HUES6 (cell line): Measurements from ENCODE around the gene PFKFB4.
A peak's percentile ranks its signal among the peaks of the same experiment; 100 is the strongest.
"Not testable (repeated sequence)": the region's sequence is repeated elsewhere in the genome, so short reads cannot be mapped to it uniquely, and the experiment has no call there.

ENCODE experiments used
- H3K27ac ChIP-seq: 2 replicates; pipeline ENCODE4 v1.7.0; 2013; ENCODE audit warnings: low read depth, mild to moderate bottlenecking, low read length, inconsistent platforms
- H3K27me3 ChIP-seq: 2 replicates; pipeline ENCODE4 v1.6.1; 2013; ENCODE audit warnings: low read length; ENCODE audit not compliant: control insufficient read depth, insufficient read depth
- H3K36me3 ChIP-seq: 2 replicates; pipeline ENCODE4 v1.6.1; 2013; ENCODE audit warnings: low read length; ENCODE audit not compliant: control insufficient read depth, insufficient read depth
- H3K4me1 ChIP-seq: 2 replicates; pipeline ENCODE4 v1.6.1; 2013; ENCODE audit warnings: low read length; ENCODE audit not compliant: control insufficient read depth, insufficient read depth
- H3K4me3 ChIP-seq: 2 replicates; pipeline ENCODE4 v1.5.1; 2013; ENCODE audit warnings: low read depth, low read length
- H3K9ac ChIP-seq: one replicate; pipeline ENCODE4 v1.6.1; 2013; ENCODE audit warnings: mild to moderate bottlenecking, low read length
- H3K9me3 ChIP-seq: 2 replicates; pipeline ENCODE4 v1.6.1; 2013; ENCODE audit warnings: low read depth, low read length; ENCODE audit not compliant: control insufficient read depth, insufficient read depth

PFKFB4 gene

GRCh38 chr3:48486952-48487351 lies 69.7 kb downstream of the PFKFB4 start:
- H3K4me1 ChIP-seq = 0 out of 2 replicates have a peak, but pooled peaks cover 4% of the 10 kb centered on the region
- no peaks in the 10 kb centered on the region for H3K36me3 ChIP-seq
- no peak overlapping the region for H3K9ac ChIP-seq
- H3K9me3 ChIP-seq = no peaks in the 10 kb centered on the region
- no peak overlapping the region for H3K27ac ChIP-seq
- H3K4me3 ChIP-seq = no peak overlapping the region
- H3K27me3 ChIP-seq = no peaks in the 10 kb centered on the region

DNA sequence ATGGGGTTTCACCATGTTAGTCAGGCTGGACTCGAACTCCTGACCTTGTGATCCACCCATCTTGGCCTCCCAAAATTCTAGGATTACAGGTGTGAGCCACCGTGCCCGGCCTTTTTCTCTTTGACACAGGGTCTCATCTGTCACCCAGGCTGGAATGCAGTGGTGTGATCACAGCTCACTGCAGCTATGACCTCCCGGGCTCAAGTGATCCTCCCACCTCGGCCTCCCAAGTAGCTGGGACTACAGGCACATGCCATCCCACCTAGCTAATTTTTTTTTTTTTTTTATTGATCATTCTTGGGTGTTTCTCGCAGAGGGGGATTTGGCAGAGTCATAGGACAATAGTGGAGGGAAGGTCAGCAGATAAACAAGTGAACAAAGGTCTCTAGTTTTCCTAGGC lies 73.8 kb downstream of the PFKFB4 start:
- not testable (repeated sequence) for H3K36me3 ChIP-seq, H3K4me3 ChIP-seq, H3K4me1 ChIP-seq, H3K27ac ChIP-seq, H3K27me3 ChIP-seq, H3K9me3 ChIP-seq, H3K9ac ChIP-seq

DNA sequence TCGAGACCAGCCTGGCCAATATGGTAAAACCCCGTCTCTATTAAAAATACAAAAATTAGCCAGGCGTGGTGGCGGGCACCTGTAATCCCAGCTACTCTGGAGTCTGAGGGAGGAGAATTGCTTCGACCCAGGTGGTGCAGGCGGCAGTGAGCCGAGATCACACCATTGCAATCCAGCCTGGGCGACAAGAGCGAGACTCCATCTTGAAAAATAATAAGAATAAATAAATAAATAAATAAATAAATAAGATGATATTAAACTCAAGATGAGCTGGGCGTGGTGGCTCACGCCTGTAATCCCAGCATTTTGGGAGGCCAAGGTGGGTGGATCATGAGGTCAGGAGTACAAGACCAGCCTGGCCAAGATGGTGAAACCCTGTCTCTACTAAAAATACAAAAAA lies 75.7 kb downstream of the PFKFB4 start:
- not testable (repeated sequence) for H3K27me3 ChIP-seq, H3K27ac ChIP-seq, H3K36me3 ChIP-seq, H3K9ac ChIP-seq, H3K4me3 ChIP-seq, H3K9me3 ChIP-seq
- H3K4me1 ChIP-seq = peaks cover 18% of the 10 kb centered on the region

DNA sequence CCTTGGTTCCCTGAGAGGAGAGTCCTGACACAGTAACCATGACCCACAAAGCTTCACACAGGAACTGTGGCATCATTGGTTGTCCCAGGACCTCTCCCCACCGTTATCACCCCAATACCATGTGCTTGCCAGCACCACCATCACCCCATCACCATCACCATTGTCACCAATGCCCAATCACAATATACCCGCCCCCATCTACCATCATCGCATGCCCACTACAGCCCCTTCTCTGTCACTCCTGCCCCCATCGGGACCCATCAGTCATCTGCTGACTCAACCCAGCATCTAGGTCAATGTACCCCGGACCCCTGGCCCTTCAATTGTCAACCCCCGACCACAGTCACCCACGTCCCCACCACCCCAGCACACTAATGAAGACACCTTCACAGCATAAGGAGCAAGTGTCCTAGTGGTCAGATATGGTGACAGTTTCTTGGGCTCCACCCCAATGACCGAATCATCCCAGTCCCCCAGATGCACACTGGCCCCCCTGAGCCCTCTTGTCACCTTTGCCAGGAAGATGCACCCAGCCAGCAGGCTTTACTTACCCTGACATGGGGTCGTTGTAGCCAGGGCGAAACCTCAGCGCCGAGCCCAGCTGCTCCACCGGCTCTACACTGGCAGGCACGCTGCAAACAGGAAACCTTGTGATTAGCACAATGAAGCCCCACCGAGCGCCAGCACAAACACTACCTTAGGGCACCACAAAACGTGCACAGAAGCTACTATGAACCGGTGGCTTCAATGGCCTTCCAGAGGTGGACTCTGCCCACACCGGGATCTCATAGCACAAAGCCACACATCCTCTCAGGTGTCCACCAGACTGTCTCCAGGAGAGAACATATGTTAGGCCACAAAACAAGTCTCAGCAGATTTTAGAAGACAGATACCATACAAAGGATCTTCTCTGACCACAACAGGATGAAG lies 77.7 kb downstream of the PFKFB4 start:
- no peaks in the 10 kb centered on the region for H3K27me3 ChIP-seq
- H3K9ac ChIP-seq = no peak overlapping the region
- H3K9me3 ChIP-seq = no peaks in the 10 kb centered on the region
- no peaks in the 10 kb centered on the region for H3K36me3 ChIP-seq
- H3K27ac ChIP-seq = no peak overlapping the region
- H3K4me3 ChIP-seq = no peak overlapping the region
- H3K4me1 ChIP-seq = peaks cover 30% of the 10 kb centered on the region

GRCh38 chr3:48477959-48478520 lies 78.6 kb downstream of the PFKFB4 start:
- H3K27me3 ChIP-seq = no peaks in the 10 kb centered on the region

DNA sequence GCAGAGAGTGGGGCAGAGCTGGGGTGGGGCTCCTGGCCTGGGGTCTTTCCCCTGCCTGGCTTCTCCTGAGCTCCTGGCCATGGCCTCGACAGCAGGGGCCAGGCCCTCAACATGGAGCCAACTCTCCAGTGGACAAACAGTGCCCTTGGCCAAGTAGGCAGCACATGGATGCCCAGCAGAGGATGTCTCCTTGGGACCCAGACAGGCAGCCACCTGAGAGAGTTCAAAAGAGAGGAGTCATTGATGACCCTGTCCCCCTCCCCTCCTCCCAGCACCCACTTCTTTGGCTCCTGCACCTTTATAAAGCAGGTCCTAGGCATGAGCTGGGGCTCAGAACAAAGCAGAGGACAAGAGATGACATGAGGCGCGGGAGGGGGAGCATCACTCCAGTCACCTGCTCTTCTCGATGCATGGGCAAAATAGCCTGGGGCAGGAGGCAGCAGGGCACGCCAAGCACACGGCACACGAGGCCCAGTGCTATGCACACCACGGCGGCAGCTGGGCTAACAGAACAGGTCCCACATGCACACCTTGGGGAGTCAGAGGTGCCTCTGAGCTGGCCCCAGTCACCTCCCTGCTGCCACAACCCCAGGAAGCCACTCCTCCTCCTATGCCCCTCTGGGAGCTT lies 80.1 kb downstream of the PFKFB4 start:
- no peaks in the 10 kb centered on the region for H3K27me3 ChIP-seq
- no peak overlapping the region for H3K4me3 ChIP-seq
- H3K4me1 ChIP-seq = peaks cover 37% of the 10 kb centered on the region
- no peaks in the 10 kb centered on the region for H3K36me3 ChIP-seq
- H3K27ac ChIP-seq = no peak overlapping the region
- no peaks in the 10 kb centered on the region for H3K9me3 ChIP-seq
- H3K9ac ChIP-seq = no peak overlapping the region

More at GRCh38 chr3:48477959-48478520, 78.6 kb downstream of the PFKFB4 start:
- Histone ChIP-seq H3K9ac (no peak overlapping the region), H3K36me3 (no peaks in the 10 kb centered on the region), H3K4me1 (peaks cover 37% of the 10 kb centered on the region), H3K9me3 (no peaks in the 10 kb centered on the region), H3K4me3 (no peak overlapping the region), H3K27ac (no peak overlapping the region)

- H3K27ac ChIP-seq = peak overlapping the region; percentile 89
- H3K4me3 ChIP-seq = peak overlapping the region; percentile 16; the same call in 1 of the 2 replicates
- 0 out of 2 replicates have a peak, but pooled peaks cover 1% of the 10 kb centered on the region for H3K36me3 ChIP-seq
- H3K4me1 ChIP-seq = peaks cover 40% of the 10 kb centered on the region
- no peaks in the 10 kb centered on the region for H3K9me3 ChIP-seq
- H3K9ac ChIP-seq = peak overlapping the region; percentile 50
- no peaks in the 10 kb centered on the region for H3K27me3 ChIP-seq
These were observed 81.4 kb downstream of the PFKFB4 start for GRCh38 chr3:48475188-48475587.

- Histone ChIP-seq H3K27ac (peak overlapping the region; percentile 89), H3K9ac (peak overlapping the region; percentile 50), H3K4me1 (peaks cover 43% of the 10 kb centered on the region)
These were observed 82.0 kb downstream of the PFKFB4 start for GRCh38 chr3:48474619-48475018.

DNA sequence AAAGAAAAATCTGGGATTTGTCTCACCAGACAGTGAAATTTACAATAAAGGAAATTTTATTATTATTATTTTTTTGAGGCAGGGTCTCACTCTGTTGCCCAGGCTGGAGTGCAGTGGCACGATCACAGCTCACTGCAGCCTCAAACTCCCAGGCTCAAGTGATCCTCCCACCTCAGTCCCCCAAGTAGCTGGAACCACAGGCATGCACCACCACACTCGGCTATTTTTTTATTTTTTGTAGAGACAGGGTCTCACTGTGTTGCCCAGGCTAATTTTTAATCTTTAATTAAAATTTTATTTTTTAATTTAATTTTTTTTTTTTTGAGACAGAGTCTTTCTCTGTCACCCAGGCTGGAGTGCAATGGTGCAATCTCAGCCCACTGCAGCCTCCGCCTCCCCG lies 82.6 kb downstream of the PFKFB4 start:
- not testable (repeated sequence) for H3K9me3 ChIP-seq, H3K27me3 ChIP-seq, H3K9ac ChIP-seq, H3K4me3 ChIP-seq
- peak overlapping the region; percentile 80; the same call in 1 of the 2 replicates for H3K27ac ChIP-seq
- H3K4me1 ChIP-seq = peaks cover 40% of the 10 kb centered on the region
- peaks cover 12% of the 10 kb centered on the region for H3K36me3 ChIP-seq

More at GRCh38 chr3:48474619-48475018, 82.0 kb downstream of the PFKFB4 start:
- no peaks in the 10 kb centered on the region for H3K27me3 ChIP-seq
- no peaks in the 10 kb centered on the region for H3K9me3 ChIP-seq
- peak overlapping the region; percentile 16; the same call in 1 of the 2 replicates for H3K4me3 ChIP-seq
- peaks cover 6% of the 10 kb centered on the region for H3K36me3 ChIP-seq

DNA sequence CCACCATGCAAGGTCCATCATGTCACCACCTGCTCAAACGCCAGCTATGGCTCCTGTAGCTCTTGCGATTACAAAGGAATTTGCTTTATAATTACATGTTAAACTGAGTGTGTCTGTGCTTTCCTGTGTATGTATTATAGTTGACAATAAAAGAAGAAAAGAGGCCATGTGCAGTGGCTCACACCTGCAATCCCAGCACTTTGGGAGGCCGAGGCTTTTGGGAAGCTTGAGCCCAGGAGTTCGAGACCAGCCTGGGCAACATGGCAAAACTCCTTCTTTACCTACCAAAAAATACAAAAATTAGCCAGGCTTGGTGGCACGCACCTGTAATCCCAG lies 83.0 kb downstream of the PFKFB4 start:
- Histone ChIP-seq H3K27ac (peak overlapping the region; percentile 80), H3K4me1 (peaks cover 37% of the 10 kb centered on the region), H3K9me3 (no peaks in the 10 kb centered on the region), H3K27me3 (no peaks in the 10 kb centered on the region), H3K9ac (peak overlapping the region; percentile 92), H3K4me3 (no peak overlapping the region), H3K36me3 (peaks cover 17% of the 10 kb centered on the region)
